HG03060 (cell line): Measurements from ENCODE around the gene CELF6.

ENCODE experiments used
- ATAC-seq: cut with Tn5 transposase; IDR thresholded peaks from one replicate; pipeline ENCODE4 v1.9.1; 2021; ENCODE audit warnings: low read depth, moderate number of reproducible peaks; ENCODE audit not compliant: unreplicated experiment

The CELF6 gene

DNA sequence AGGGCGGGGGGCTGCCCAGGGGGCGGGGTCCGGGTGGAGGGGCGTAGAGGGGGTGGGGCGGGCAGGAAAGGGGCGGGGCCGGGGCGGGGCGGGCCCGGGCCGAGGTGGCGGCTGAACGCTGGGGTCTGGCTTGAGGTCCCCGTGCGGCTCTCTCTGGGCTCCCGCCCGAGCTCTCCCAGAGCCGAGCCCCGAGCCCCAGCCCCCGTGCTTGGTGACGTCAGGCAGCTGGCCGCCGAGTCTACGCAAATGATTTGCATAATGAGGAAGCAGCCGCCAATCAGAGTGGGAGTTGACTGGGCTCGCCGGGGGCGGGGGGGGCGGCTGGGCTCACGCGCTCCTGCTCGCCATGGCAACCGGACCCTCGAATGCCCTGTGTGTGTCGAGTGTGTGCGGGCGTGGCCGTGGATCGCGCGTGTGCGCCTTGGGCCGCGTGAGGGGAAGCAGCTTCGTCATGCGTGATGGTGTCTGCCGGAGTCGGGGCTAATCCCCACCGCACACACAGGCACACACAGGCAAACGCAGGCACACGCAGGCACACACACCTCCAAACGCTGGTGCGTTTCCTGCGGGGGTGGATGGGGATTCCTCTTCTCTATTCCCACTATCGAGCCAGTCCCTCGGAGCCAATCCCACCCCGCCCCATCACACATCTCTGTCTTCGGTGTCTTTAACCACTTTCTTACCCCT is at the start of gene CELF6:
Gene CELF6, minus strand, starts transcription at position 173 of the 687 bp plus-strand sequence. CDS start 283 bp downstream, outside the sequence.
- no peak for ATAC-seq

DNA sequence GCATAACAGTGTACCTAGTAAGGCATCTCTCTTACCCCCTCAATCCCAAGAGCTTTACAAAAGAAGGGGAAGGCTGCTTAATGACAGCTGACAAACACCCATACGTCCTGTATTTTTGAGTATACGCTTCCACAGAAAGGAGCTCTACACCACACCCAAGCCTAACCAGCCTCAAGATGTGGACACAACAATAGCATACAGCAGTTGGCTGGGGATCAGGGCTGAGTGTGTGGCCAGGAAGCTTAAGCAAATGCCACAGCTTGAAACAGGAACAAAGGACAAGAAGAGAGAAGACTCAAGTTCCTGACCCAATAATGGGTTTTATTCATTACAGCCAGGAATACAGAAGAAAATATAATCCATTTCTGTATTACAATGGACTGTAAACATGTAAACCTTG is 48.9 kb upstream of the CELF6 start:
- ATAC-seq = no peak

DNA sequence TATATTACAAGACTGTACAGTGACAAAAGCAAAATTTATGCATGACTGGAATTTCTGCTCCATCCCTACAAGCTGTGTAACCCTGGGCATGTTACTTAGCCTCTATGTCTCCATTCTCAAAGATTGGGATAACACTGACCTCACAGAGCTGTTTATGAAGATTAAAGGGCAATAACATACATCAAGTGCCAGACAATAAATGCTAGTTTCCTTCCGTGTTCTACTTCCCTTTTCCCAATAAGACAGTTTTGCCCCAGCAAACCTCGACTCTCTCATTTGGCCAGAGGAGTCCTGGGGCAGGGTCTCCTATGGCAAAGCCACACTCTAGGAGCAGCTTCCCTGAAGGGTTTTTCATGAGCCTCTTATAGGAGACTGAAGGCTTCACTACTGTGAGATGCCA is 48.4 kb upstream of the CELF6 start:
- ATAC-seq = no peak

DNA sequence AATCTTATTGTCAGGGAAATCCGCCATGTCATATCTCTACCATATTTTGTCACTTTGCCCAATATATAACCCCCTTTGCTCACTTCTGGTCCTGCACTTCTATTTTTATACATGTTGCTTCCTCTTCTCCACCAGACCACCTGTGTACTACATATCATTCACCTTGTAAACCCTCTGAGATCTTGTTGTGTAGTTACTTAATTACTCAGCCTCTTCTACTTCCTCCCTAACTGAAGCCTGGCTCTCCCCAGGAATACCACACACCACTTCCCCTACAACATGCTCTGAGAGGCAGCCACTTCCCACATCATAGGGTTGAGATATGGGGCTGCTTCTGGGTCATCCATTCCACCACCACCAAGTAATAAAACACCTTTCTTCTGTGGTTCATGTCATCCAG is 45.9 kb upstream of the CELF6 start:
- ATAC-seq = peak; percentile 74

DNA sequence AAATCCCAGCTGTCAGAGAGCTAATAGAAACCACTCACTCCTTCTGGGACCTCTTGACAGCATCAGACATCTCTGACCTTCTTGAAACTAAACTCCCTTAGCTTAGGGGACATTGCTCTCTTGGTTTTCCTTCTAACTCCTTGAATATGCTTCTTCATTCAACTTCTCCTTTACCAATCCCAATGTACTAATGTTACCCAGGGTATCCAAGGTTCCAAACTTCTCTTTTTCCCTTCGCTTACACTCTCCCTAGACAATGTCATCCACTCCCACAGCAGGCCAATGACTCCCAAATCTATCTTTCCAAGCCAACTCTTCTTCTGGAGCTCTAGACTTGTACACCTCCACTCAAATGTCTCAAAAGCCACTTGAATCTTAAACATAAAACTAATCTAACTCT is 41.2 kb upstream of the CELF6 start:
- no peak for ATAC-seq

DNA sequence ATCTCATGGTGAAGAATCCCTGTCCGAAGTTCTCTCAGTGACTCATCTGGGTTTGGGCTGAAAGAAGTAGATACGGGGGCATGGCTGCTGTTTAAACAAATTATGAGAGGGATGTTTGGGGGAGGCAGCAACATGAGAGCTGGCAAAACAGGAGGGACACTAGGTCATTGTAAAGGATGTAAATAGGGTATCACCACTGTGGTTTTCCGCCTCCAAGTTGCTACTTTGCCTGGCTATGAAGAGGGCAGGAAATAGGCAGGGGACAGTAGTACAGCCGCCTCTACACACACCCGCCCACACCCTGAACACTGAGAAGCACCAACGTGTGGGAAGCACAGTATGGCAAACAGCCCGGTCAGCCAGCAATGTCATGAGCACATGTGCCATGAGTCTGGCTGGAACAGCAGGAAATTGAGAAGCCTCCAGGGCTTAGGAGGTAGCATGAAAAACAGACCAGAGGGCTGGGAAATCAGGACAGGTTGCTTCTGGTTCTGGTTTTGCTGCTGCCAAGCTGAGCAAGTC is 38.8 kb upstream of the CELF6 start:
- ATAC-seq = no peak

DNA sequence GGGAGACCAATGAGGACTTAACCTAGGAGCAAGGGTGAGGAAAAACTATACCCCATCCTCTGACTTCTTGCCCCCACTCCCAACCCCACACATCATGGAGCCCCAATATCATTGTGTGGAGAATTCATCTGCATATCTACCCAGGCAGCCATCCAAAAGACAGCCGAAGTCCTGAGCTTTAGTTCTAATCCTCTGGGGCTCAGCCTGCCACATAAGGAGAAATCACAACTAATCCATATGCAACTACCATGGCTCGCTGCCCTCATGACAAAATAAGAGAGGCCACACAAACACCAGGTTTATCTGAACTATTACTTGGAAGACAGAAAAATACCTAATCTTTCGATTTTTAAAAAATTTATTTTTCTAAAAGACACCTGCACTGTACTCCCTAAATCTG is 38.2 kb upstream of the CELF6 start:
- ATAC-seq = no peak

DNA sequence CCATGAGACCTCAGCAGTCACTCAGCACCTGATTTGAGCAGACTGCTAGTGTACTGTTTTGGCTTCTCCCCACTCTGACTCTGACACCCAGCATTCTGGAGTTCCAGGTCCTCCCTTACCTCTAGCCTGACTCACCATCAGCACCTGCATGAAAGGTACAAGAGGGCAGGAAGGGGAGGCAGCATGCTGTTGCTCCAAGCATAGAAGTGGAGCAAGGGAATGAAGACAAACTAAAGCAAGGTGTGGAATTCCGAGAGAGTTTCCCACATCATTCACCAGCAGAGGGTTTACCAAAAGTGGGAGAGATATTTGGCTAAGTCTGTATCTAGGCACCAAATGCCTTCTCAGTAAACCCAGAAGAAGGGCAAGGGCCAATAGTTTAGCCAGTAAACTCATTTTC is 34.5 kb upstream of the CELF6 start:
- no peak for ATAC-seq

DNA sequence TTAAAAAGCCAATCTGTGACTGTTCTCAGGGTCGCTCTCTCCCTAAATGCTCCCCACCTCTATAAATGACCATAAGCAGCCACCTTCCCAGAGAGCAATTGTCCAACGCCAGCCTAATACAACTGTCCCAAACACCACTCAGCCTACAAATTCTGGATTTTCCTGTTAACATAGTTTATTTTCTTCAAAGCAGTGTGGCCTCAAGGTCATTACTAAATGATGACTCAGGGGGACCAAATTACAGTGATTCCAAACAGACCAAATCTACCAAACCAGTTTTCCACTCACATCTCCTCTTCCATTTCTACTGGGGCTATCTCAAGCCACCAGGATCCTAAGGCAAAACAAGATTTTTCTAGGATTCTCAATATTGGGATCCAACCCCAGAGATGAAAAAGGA is 33.3 kb upstream of the CELF6 start:
- ATAC-seq = no peak

DNA sequence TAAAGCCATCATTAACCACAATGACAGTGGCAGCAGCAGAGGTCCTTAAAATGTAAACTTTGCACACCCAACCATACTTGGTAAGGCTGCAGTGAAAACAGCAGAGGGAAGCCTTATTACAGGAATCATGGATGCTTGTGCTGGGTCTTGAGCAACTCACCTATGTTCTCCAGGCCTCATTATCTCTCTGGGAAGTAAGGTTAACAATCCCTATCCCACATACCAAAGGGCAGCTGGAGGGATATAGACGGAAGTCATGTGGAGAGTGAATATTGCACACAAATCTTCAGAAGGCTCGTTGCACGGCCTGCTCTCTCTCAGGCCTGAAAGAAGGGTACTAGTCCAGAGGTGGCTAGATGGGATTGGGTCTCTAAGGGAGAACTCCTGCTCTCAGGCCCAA is 25.8 kb upstream of the CELF6 start:
- no peak for ATAC-seq

DNA sequence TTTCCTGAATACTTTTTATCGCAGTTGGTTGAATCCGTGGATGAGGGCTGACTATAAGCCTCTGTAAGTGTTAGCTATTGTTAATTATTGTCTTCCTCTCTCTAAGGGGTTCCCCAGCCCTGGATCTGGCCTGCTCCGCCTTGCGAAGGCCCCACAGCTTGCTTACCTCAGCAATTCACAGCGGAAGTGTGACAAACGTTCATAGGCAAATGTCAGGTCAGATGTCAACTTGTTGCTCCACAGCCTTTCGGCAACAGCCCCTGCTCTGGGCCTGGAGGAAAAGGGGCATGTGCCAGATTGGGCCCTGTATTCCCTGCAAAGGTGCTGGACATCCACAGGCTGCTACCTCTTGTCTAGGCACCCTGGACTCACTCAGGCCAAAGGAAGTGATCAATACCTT is 25.3 kb upstream of the CELF6 start:
- ATAC-seq = no peak

DNA sequence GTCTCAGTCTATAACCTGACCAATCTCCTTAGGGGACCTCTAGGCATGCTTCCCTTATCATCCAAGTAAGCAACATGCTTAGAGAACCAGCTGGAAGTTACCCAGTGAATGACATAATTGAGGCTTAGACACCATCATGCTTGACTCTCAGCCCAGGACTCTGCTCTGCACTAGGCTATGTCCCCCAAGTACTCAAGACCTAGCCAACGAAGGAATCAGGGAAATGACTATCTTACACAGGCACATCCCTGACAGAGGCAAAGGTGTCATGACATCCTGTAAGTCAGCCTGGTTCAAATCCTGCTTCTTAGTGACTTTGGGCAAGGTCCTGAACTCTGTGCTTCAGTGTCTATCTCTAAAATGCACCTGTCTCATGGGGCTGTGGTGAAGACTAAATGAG is 24.6 kb upstream of the CELF6 start:
- no peak for ATAC-seq

DNA sequence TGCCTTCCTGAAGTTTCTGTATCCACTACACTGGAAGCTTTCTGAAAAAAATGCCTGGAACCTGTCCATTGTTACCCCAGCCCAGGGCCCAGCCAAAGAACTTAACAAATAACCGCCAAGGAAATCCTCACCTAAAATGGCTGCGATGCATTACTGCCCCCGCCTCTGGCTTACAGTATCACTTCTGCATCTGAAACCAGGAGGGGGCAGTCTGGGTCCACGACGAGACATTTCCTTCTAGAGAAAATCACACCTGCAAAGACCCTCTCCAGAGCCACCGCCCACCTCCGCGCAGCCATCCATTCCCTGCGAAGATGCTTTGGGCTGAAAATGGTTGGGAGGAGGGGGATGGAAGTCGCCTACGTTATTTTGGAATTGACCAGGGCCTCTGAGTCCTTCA is 22.4 kb upstream of the CELF6 start:
- no peak for ATAC-seq

DNA sequence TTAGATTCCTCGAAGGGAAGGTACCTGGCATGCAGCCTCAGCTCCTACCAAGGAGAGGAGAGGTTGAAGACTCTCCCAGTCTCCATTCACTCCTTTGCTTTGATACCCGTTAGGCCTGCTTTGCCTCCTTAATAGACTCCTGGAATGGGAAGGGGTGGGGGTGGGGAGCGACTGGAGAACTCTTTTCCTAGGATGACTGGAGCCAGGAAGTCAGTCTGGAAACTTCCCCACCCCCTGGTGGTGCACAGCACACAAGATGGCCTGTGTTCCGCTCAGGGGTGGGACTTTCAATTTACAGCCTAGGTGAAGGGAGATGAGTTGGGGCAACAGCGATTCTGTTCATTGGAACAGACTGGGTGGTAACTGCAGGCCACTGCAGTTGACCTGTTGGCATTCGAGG is 21.4 kb upstream of the CELF6 start:
- ATAC-seq = no peak

DNA sequence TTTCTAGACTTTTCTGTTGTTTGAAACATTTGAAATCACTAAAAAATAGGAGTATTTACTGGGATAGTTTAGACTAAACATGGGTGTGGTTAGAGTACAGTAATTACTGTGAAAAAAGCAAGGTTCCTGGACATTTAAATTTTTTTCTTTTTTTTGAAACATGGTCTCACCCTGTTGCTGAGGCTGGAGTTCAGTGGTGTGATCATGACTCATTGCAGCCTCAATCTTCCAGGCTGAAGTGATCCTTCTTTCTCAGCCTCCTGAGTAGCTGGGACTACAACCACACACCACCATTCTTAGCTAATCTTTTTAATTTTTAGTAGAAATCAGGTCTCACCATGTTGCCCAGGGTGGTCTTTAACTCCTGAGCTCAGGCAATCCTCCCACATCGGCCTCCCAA is 20.4 kb upstream of the CELF6 start:
- ATAC-seq = no peak

DNA sequence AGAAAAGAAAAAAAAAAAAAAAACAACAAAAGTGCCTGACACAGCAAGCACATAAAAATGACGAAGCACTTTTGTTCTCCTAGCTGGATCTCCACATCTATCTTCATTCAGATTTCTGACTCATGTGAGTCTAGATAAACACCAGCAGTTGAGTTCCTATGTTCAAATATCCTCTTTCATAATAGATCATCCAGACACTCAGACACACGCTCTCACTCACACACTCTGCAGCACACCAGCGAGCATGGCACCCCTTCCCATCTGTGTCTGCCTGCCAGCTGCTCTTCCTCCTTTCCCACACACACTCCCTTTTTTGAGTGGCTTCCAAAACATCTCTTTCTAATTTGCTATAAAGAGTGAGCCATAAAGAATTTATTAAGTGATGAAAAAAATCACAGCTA is 19.8 kb upstream of the CELF6 start:
- no peak for ATAC-seq

DNA sequence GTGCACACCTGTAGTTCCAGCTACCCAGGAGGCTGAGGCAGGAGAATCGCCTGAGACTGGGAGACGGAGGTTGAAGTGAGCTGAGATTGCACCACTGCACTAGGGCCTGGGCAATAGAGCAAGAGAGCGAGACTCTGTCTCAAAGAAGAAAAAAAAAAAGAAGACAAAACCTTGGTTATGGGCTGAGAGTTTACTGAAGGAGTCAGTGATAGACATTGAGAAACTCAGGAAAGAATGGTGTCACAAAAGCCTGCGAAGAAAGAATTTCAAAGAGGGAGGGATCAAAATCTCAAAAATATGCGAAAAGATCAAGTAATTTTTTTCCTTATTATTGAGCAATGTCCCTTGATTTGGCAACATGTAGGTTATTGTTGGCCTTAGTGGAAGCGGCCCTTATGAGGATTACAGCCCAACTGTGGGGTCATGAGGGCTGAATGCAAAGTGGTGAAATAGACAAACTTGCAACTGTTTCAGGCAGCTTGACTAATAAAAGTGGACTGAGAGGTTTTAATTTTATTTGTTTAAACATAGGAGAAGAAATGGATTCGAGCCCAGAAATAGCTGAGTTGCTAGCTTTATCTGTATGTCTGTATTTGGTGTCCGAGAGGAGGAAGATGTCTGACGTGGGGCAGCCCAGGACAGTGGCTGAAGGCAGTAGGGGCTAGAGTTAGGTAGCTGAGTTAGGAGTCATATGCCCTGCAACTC is 18.8 kb upstream of the CELF6 start:
- ATAC-seq = no peak

DNA sequence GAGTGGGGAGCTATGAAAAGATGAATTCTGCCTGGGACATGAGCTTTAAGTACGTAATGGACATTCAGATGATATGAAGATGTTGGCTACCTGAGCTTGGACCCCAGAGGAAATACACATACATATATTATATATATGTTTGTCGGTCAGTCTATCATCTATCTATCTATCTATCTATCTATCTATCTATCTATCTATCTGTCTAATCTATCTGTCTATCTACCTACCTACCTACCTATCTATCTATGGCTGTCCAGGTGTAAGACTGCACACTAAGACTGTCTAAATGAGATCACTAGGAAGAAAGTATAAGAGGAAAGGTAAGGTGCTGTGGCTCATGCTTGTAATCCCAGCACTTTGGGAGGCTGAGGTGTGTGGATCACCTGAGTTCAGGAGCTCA is 18.2 kb upstream of the CELF6 start:
- ATAC-seq = no peak

DNA sequence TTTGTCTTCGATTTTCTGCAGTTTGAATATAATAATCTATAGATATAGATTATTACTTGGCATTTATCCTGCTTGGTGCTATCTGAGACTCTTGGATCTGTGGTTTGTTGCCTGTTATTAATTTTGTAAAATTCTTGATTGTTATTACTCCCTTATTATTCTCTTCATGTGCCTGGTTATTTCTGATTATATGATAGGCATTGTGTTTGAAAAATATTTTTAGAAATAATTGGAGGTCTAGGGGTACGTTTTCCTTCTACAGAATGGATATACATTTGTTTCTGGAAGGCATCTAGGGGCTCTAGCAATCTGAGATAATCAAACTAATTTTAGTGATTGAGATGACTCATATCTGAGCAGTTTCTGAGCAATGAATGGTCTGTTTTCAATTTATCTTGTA is 14.9 kb upstream of the CELF6 start:
- no peak for ATAC-seq

DNA sequence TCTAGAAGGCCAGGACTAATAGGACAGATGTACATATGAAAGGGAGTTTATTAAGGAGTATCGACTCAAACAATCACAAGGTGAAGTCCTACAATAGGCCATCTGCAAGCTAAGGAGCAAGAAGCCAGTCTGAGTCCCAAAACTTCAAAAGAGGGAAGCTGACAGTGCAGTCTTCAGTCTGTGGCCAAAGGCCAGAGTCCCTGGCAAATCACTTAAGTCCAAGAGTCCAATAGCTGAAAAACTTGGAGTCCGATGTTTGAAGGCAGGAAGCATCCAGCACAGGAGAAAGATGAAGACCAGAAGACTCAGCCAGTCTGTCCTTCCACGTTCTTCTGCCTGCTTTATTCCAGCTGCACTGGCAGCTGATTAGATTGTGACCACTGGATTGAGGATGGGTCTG is 11.1 kb upstream of the CELF6 start:
- ATAC-seq = no peak

DNA sequence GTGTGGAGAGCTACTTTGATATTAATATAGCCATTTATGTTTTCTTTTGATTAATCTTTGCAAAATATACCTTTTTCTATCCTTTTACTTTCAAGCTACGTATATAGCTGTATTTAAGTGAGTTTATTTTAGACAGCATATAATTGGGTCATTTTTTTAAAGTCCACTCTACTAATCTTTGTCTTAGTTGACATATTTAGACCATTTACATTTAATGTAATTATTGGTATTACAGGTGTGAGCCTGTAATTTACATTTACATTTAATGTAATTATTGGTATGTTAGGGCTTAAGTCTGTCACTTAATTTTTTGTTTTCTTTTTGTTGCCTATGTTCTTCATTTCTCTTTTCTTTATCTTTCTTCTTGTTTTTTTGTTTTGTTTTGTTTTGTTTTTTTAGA is 3.8 kb upstream of the CELF6 start:
- ATAC-seq = no peak

DNA sequence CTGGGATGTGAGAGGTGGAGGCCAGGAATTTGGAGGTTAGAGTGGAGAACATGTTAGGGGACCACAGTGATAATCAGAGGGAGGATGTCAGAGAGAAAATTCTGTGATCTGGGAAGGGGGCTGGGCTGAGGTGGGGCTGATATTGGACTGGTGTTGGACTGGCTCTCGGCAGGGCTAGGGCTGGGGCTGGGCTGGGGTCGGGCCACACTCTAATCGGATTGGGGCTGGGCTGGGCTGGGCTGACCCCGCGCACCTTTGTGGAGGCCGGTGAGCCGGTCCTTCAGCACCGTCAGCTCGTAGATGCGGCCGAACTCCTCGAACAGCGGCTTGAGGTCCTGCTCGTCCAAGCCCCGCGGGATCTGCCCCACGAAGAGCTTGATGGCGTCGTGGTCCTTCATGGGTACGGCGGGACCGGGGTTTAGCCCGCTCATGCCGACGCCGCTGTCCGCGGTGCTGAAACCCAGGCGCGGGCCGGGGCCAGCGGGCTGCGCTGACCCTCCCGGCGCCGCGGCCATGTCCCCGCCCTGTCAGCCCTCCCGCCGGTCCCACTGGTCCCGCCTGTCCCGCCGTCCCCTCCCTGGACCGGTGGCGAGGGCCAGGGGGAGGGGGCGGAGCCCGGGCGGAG is 485 bp downstream of the CELF6 start:
- no peak for ATAC-seq
